IPS-20b (cell line): ENCODE results near the gene KRTAP5-2.
"Not testable (repeated sequence)": the region's sequence is repeated elsewhere in the genome, so short reads cannot be mapped to it uniquely, and the experiment has no call there.

Experiments
- H3K27ac ChIP-seq: one replicate; pipeline ENCODE4 v1.5.1; 2013; ENCODE audit warnings: low read length
- H3K27me3 ChIP-seq: 2 replicates; pipeline ENCODE4 v1.6.1; 2013; ENCODE audit warnings: mild to moderate bottlenecking, low read length, inconsistent platforms; ENCODE audit not compliant: insufficient read depth
- H3K36me3 ChIP-seq: 2 replicates; pipeline ENCODE4 v1.6.1; 2013; ENCODE audit warnings: low read depth, mild to moderate bottlenecking, inconsistent platforms, low read length, moderate library complexity; ENCODE audit not compliant: insufficient read depth
- H3K4me1 ChIP-seq: 2 replicates; pipeline ENCODE4 v1.6.1; 2013; ENCODE audit warnings: mild to moderate bottlenecking, control low read depth, inconsistent platforms, low read length, moderate library complexity; ENCODE audit not compliant: insufficient read depth
- H3K4me3 ChIP-seq: 2 replicates; pipeline ENCODE4 v1.5.1; 2013; ENCODE audit warnings: mild to moderate bottlenecking, low read length, inconsistent platforms
- H3K9ac ChIP-seq: 2 replicates; pipeline ENCODE4 v1.6.1; 2013; ENCODE audit warnings: low read depth, mild to moderate bottlenecking, inconsistent platforms, low read length, moderate library complexity
- H3K9me3 ChIP-seq: 2 replicates; pipeline ENCODE4 v1.6.1; 2013; ENCODE audit warnings: mild to moderate bottlenecking, low read depth, low read length, inconsistent platforms; ENCODE audit not compliant: insufficient read depth

KRTAP5-2 gene

GRCh38 chr11:1598816-1599215 is 722 bp upstream of the KRTAP5-2 start:
- Histone ChIP-seq H3K9ac (no peak overlapping the region), H3K9me3 (no peaks in the 10 kb centered on the region), H3K27me3 (peaks cover 14% of the 10 kb centered on the region), H3K4me3 (no peak overlapping the region), H3K4me1 (peaks cover 10% of the 10 kb centered on the region; the same call in 1 of the 2 replicates), H3K27ac (no peak overlapping the region), H3K36me3 (no peaks in the 10 kb centered on the region)

DNA sequence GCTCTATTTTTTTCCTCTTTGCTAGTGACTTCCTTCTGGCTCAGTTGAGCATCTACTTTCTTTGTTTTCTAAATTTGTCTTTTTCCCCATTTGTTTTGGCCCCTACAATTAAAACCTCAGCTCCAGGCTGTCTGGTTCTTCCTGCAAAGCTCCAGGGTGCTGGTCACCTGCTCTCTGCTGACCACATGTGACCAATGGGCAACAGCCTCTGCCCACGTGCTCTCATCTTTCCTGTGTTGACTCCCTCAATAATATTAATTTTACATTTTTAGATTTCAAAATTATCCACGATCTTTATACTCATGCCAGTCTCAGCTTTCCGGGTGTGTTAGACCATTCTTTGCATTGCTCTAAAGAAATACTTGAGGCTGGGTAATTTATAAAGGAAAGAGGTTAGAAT is 312 bp upstream of the KRTAP5-2 start:
- peaks cover 14% of the 10 kb centered on the region for H3K27me3 ChIP-seq
- H3K9ac ChIP-seq, H3K4me1 ChIP-seq, H3K36me3 ChIP-seq, H3K4me3 ChIP-seq, H3K27ac ChIP-seq, H3K9me3 ChIP-seq: not testable (repeated sequence)

DNA sequence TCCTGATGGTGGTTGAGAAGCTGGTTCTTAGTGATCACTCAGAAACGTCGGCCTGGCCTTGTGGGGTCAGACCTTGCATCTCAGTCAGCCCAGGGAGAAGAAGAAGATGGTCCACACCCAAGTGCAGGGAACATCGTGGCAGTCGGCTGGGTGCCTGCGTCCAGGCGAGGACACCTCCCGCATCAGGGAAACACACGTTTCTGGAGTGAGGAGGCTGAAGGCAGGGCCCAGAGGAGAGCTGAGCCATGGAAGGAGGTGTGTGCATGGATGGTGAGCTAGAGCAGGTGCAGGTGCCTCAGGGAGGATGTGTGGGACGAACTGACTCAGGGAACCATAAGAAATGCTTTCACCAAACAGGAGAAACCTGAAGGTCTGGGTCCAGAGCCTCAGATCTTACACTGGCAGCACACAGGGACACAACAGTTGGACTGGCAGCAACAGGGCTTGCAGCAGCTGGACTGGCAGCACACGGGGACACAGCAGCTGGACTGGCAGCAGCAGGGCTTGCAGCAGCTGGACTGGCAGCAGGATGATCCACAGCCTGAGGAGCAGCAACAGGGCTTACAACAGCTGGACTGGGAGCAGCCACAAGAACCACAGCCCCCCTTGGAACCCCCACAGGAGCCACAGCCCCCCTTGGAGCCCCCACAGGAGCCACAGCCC is 632 bp downstream of the KRTAP5-2 start:
- no peak overlapping the region for H3K4me3 ChIP-seq
- no peaks in the 10 kb centered on the region for H3K36me3 ChIP-seq
- peaks cover 17% of the 10 kb centered on the region for H3K27me3 ChIP-seq
- H3K4me1 ChIP-seq, result peaks cover 10% of the 10 kb centered on the region; the same call in 1 of the 2 replicates
- no peaks in the 10 kb centered on the region for H3K9me3 ChIP-seq
- H3K9ac ChIP-seq, result peak overlapping the region; percentile 15; the same call in 1 of the 2 replicates
- H3K27ac ChIP-seq, result no peak overlapping the region

GRCh38 chr11:1596576-1597121 is 1.4 kb downstream of the KRTAP5-2 start:
- H3K9ac ChIP-seq, result peak overlapping the region; percentile 15; the same call in 1 of the 2 replicates
- H3K4me3 ChIP-seq, H3K4me1 ChIP-seq, H3K27ac ChIP-seq, H3K36me3 ChIP-seq, H3K9me3 ChIP-seq: not testable (repeated sequence)
- H3K27me3 ChIP-seq, result peaks cover 20% of the 10 kb centered on the region

DNA sequence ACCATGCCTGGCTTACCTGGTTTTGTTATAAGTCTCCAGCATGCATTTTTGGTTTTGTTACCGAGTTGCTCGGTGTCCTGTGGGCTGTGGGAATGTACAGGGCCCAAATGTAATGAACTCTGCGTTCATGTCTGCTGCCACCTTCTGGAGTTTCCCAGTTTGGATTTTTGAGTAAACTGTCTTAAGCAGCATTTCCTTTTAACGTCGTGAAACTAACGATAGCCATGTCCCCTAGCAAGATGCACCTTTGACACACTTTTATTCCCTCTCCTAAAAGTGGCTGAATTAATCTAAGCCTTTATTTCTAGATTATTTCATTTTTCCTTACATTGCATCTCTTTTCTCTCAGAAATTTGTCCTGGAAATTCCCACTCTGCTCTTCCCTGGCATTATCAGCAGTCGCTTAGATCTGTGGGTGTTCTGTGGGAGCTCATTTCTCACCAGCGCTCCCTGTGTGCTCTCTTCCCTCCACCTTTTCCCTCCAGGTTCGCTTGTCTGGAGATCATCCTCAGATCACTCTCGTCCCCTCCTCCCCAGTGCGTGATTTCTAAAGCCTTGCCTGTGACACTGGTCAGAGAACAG is 2.0 kb downstream of the KRTAP5-2 start:
- not testable (repeated sequence) for H3K9ac ChIP-seq, H3K27ac ChIP-seq, H3K4me1 ChIP-seq, H3K9me3 ChIP-seq, H3K36me3 ChIP-seq, H3K4me3 ChIP-seq
- H3K27me3 ChIP-seq, result peaks cover 20% of the 10 kb centered on the region

DNA sequence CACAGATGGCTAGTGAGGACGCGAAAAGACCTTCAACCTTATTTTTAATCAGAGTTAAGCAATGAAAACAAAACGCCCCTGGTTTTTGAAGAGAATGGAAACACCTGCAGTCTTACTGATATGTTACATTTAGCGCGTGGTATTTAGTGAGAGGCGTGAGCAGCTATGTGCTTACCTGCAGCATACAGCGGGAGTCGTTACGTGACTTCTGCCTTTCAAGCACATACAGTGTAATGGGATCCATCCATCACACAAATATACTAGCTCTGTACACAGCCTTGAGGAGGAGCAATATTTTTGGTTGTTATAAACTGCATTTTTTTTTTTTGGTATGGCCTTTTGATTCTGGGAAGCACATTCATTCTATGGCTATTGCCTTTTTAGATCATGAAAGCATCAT is 5.5 kb downstream of the KRTAP5-2 start:
- Histone ChIP-seq H3K27ac (no peak overlapping the region), H3K9me3 (no peaks in the 10 kb centered on the region), H3K36me3 (no peaks in the 10 kb centered on the region), H3K4me1 (peaks cover 10% of the 10 kb centered on the region; the same call in 1 of the 2 replicates), H3K27me3 (peaks cover 20% of the 10 kb centered on the region), H3K4me3 (no peak overlapping the region), H3K9ac (no peak overlapping the region)

DNA sequence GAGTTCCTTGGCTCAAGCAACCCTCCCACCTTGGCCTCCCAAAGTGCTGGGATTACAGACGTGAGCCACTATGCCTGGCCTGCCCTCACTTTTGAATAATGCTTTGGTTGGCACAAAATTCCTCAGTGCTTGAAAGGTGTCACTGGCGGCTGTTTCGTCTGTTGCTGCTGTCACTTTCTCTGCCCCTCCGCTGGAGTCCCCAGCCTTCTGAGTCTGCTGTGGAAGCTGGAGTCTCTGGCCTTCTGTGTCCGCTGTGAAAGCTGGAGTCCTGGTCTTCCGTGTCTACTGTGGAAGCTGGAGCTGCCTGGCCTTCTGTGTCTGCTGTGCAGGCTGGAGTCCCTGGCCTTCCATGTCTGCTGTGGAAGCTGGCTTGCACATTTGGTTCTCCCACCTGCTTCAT is 8.1 kb downstream of the KRTAP5-2 start:
- Histone ChIP-seq H3K9ac (no peak overlapping the region), H3K4me3 (no peak overlapping the region), H3K36me3 (no peaks in the 10 kb centered on the region), H3K9me3 (no peaks in the 10 kb centered on the region), H3K4me1 (no peaks in the 10 kb centered on the region), H3K27ac (no peak overlapping the region), H3K27me3 (peaks cover 8% of the 10 kb centered on the region)

- H3K27me3 ChIP-seq, H3K4me3 ChIP-seq, H3K4me1 ChIP-seq, H3K27ac ChIP-seq, H3K36me3 ChIP-seq, H3K9me3 ChIP-seq, H3K9ac ChIP-seq: not testable (repeated sequence)
These were observed 8.7 kb downstream of the KRTAP5-2 start for GRCh38 chr11:1589191-1589963.

DNA sequence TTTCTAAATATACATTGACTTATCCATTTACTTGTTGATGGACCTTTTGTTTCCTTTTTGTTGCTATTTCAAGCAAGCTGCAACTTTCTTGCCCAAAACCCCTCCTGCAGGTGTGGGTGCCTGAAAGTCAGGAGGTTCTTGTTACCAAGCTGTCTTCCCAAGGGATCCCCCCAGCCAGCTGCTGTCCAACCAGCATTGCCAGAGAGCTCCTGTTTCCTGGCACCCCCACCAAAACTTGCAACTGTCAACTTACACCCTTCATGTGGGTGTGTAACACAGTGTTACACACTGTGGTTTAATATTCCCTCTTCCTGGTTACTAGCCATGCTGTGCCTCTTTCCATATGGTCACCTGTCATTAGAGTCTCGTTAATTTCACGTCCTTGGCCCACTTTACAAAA is 11.4 kb downstream of the KRTAP5-2 start:
- Histone ChIP-seq H3K9ac (no peak overlapping the region), H3K4me1 (no peaks in the 10 kb centered on the region), H3K9me3 (no peaks in the 10 kb centered on the region), H3K4me3 (no peak overlapping the region), H3K27me3 (peaks cover 3% of the 10 kb centered on the region), H3K36me3 (no peaks in the 10 kb centered on the region), H3K27ac (no peak overlapping the region)

DNA sequence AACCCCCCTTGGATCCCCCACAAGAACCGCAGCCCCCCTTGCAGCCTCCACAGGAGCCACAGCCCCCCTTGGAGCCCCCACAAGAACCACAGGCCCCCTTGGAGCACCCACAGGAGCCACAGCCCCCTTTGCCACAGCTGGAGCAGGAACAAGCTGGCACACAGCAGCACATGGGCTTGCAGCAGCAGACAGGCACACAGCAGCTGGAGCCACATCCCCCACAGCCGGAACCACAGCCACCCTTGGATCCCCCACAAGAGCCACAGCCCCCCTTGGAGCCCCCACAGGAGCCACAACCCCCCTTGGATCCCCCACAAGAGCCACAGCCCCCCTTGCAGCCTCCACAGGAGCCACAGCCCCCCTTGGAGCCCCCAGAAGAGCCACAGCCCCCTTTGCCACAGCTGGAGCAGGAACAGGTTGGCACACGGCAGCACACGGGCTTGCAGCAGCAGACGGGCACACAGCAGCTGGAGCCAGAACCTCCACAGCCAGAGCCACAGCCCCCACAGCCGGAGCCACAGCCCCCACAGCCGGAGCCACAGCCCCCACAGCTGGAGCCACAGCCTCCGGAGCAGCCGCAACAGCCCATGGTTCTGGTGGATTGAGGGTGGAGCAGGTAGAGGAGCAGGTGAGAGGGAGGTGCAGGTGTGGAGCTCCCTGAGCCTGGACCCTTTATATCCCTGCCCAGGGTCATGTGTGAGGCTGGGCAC is 13.3 kb downstream of the KRTAP5-2 start, which contains the start of gene KRTAP5-1:
Gene KRTAP5-1 (minus strand): TSS at position 623 of the 710 bp plus-strand sequence. CDS start 34 bp downstream, at position 589.
- H3K9ac ChIP-seq, H3K4me3 ChIP-seq, H3K27me3 ChIP-seq, H3K36me3 ChIP-seq, H3K4me1 ChIP-seq, H3K9me3 ChIP-seq, H3K27ac ChIP-seq: not testable (repeated sequence)

DNA sequence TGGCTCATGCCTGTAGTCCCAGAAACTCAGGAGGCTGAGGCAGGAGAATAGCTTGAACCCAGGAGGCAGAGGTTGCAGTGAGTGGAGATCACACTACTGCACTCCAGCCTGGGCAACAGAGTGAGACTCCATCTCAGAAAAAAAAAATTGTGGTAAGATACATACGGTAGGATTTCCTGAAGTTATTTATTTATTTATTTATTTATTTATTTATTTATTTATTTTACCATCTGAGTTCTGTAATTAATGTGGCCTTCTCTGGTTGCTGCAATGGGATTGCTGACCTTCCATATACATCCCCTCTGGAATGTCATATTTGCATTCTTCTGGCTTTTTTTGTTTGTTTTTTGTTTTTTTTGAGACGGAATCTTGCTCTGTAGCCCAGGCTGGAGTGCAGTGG is 15.2 kb downstream of the KRTAP5-2 start:
- H3K4me3 ChIP-seq, H3K9ac ChIP-seq, H3K27ac ChIP-seq, H3K27me3 ChIP-seq, H3K4me1 ChIP-seq, H3K36me3 ChIP-seq, H3K9me3 ChIP-seq: not testable (repeated sequence)
